NCI-H2196 (cell line): ENCODE data around the gene RMP24.
A peak's percentile ranks its signal among the peaks of the same experiment; 100 is the strongest.

Experiments
- DNase-seq: peaks from one replicate; lab custom pipeline; 2025; ENCODE audit not compliant: unreplicated experiment; lab: John Stamatoyannopoulos, UW

RMP24 gene

GRCh38 chr18:35972197-35973000 lies at the start of gene RMP24:
TSS of gene RMP24 (plus strand) at chr18:35972679.
- peak; percentile 85 for DNase-seq

GRCh38 chr18:35923939-35924684 lies 48.4 kb upstream of the RMP24 start:
- DNase-seq, result no peak

- DNase-seq, result no peak
These were observed 45.6 kb upstream of the RMP24 start for GRCh38 chr18:35926884-35927283.

GRCh38 chr18:35927430-35927829 lies 45.0 kb upstream of the RMP24 start:
- DNase-seq, result no peak

GRCh38 chr18:35933982-35934381 lies 38.5 kb upstream of the RMP24 start:
- DNase-seq, result no peak

- no peak for DNase-seq
These were observed 37.6 kb upstream of the RMP24 start for GRCh38 chr18:35934891-35935290.

GRCh38 chr18:35935805-35936204 lies 36.7 kb upstream of the RMP24 start:
- DNase-seq, result no peak

GRCh38 chr18:35936951-35937350 lies 35.5 kb upstream of the RMP24 start:
- DNase-seq, result no peak

- no peak for DNase-seq
These were observed 34.3 kb upstream of the RMP24 start for GRCh38 chr18:35938158-35938557.

GRCh38 chr18:35938562-35938961 lies 33.9 kb upstream of the RMP24 start:
- DNase-seq, result no peak

- DNase-seq, result no peak
These were observed 33.3 kb upstream of the RMP24 start for GRCh38 chr18:35939138-35939537.

GRCh38 chr18:35941299-35941698 lies 31.2 kb upstream of the RMP24 start:
- DNase-seq, result no peak

GRCh38 chr18:35942133-35942532 lies 30.3 kb upstream of the RMP24 start:
- DNase-seq, result no peak

GRCh38 chr18:35942661-35943060 lies 29.8 kb upstream of the RMP24 start:
- no peak for DNase-seq

- DNase-seq, result no peak
These were observed 24.4 kb upstream of the RMP24 start for GRCh38 chr18:35948080-35948479.

GRCh38 chr18:35949090-35949489 lies 23.4 kb upstream of the RMP24 start:
- DNase-seq, result no peak

- peak; percentile 40 for DNase-seq
These were observed 22.4 kb upstream of the RMP24 start for GRCh38 chr18:35949903-35950627.

GRCh38 chr18:35950628-35950982 lies 21.9 kb upstream of the RMP24 start:
- no peak for DNase-seq

GRCh38 chr18:35953688-35954087 lies 18.8 kb upstream of the RMP24 start:
- DNase-seq, result no peak

- DNase-seq, result no peak
These were observed 16.3 kb upstream of the RMP24 start for GRCh38 chr18:35956226-35956625.

GRCh38 chr18:35962320-35962719 lies 10.2 kb upstream of the RMP24 start:
- no peak for DNase-seq

GRCh38 chr18:35964319-35964718 lies 8.2 kb upstream of the RMP24 start:
- no peak for DNase-seq
